ENCODE data around the gene SCARB2.

DNA sequence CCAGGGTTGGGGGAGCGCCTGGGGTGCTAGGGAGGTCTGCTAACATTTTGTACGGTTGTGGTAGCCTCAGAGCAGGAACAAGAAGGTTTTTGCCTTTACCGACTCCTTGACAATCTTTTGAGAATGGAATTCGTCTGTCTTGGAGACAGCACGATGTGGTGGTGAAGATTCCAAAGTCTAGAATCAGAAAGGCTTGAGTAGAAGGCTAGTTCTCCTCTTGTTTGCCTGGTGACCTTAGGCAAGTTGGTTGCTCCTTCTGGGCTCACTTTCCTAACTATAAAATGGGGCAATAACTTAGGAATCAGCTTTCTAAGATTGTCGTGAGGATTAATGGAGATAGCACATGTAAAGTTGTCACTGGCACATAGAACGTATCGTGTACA lies 38.6 kb upstream of the SCARB2 start:
- TF ChIP-seq, protein P1, sequence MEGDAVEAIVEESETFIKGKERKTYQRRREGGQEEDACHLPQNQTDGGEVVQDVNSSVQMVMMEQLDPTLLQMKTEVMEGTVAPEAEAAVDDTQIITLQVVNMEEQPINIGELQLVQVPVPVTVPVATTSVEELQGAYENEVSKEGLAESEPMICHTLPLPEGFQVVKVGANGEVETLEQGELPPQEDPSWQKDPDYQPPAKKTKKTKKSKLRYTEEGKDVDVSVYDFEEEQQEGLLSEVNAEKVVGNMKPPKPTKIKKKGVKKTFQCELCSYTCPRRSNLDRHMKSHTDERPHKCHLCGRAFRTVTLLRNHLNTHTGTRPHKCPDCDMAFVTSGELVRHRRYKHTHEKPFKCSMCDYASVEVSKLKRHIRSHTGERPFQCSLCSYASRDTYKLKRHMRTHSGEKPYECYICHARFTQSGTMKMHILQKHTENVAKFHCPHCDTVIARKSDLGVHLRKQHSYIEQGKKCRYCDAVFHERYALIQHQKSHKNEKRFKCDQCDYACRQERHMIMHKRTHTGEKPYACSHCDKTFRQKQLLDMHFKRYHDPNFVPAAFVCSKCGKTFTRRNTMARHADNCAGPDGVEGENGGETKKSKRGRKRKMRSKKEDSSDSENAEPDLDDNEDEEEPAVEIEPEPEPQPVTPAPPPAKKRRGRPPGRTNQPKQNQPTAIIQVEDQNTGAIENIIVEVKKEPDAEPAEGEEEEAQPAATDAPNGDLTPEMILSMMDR (IDR thresholded peaks at IDR 0.05 in 8 of 11, conservative IDR thresholded peaks at IDR 0.05 in 3 of 11) = no peak
- TF ChIP-seq POLR2AphosphoS5 (IDR thresholded peaks at IDR 0.05) = no peak
- no peak for TF ChIP-seq POLR2A (IDR thresholded peaks at IDR 0.05)

Measured in spleen (tissue), 7 donors.